H7 (cell line): ENCODE results near the gene ST6GALNAC6. TPM values are rescaled to one million over a fixed set of nuclear protein-coding genes. Genes with fewer than 3 reads are reported as not detected.
A peak's percentile ranks its signal among the peaks of the same experiment; 100 is the strongest.

Experiments
- DNase-seq: peaks from one replicate; pipeline ENCODE4 v3.0.0; 2012
- H3K27me3 ChIP-seq: 2 replicates; pipeline ENCODE4 v1.6.0; 2011; ENCODE audit warnings: mild to moderate bottlenecking, low read length; ENCODE audit not compliant: control insufficient read depth, insufficient read depth
- H3K36me3 ChIP-seq: replicated peaks from 2 replicates; pipeline ENCODE4 v1.5.1; 2011; ENCODE audit warnings: low read length; ENCODE audit not compliant: control insufficient read depth, insufficient read depth
- H3K4me3 ChIP-seq: 2 replicates; pipeline ENCODE4 v1.5.1; 2011; ENCODE audit warnings: low read depth, mild to moderate bottlenecking, control low read depth, low read length, moderate library complexity; ENCODE audit not compliant: insufficient read depth
- total RNA-seq: library from RNA; depleted of rRNA; stranded (reverse); fragments of >200 nt; shearing (Covaris generic); gene quantifications from 2 replicates; pipeline ENCODE4 v1.2.3, GENCODE V29; 2014

Gene ST6GALNAC6
- total RNA-seq, 1 experiment from 2014 or later: 30.6 TPM

- peak; percentile 96 for DNase-seq
- H3K36me3 ChIP-seq: peaks cover 16% of the 10 kb centered on the region
- peak within 1 kb of the TSS; percentile 92 for H3K4me3 ChIP-seq
- no peaks in the 10 kb centered on the region for H3K27me3 ChIP-seq
These were observed 38.2 kb upstream of the ST6GALNAC6 start, which contains the start of gene DPM2 for GRCh38 chr9:127937388-127938297. Gene DPM2 (minus strand): TSS chr9:127937854. CDS start chr9:127937820, 34 bp downstream.

DNA sequence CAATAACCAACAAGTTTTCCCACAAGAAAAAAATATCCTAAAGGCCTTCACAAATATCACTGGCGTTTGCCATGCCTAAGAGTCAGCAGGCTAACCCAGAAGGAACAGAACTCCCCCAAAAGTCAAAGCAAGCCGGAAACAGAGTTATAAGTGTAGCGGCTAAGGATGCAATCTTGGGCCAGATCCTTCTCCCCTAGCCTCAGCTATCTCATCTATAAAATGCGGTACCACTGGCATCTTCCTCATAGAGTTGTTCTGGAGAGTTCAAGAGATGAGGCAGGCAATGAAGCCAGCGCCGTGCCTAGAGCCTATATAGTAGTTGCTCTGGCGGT is 37.6 kb upstream of the ST6GALNAC6 start:
- DNase-seq: no peak

DNA sequence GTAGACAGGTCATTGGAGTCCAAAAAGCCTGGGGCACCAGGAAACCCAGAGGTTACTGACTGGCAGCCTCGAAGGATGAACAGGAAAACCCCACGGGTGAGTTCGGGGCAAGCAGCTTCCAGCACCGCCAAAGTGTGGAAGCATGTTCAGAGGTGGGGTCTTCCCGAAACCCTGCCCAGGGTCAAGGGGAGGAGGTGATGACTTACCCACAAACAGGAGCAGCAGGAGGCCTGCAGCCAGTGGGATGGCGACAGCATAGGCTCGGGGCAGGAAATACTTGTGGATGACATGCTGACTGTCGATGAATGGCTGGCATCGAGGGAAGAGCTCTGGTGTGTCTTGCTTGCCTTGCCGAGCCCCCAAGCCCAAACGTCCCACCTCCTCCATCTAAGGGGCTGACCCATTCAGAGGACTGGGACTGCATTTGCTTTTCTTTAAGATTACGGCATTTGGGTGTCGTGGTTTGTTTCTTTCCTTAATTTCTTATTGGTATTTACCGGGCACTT is 37.0 kb upstream of the ST6GALNAC6 start:
- no peak overlapping the region for H3K4me3 ChIP-seq
- H3K27me3 ChIP-seq: no peaks in the 10 kb centered on the region
- no peak for DNase-seq
- H3K36me3 ChIP-seq: peaks cover 9% of the 10 kb centered on the region

More for the DNA sequence above, 37.6 kb upstream of the ST6GALNAC6 start:
- H3K4me3 ChIP-seq: peak overlapping the region; percentile 92
- H3K27me3 ChIP-seq: no peaks in the 10 kb centered on the region
- peaks cover 10% of the 10 kb centered on the region for H3K36me3 ChIP-seq

- Histone ChIP-seq H3K36me3 (peaks cover 9% of the 10 kb centered on the region), H3K27me3 (no peaks in the 10 kb centered on the region; the same call in 1 of the 2 replicates), H3K4me3 (no peak overlapping the region)
- no peak for DNase-seq
These were observed 36.4 kb upstream of the ST6GALNAC6 start for GRCh38 chr9:127935765-127936221.

GRCh38 chr9:127934986-127935385 is 35.6 kb upstream of the ST6GALNAC6 start:
- Histone ChIP-seq H3K4me3 (no peak overlapping the region), H3K36me3 (peaks cover 9% of the 10 kb centered on the region), H3K27me3 (peaks cover 1% of the 10 kb centered on the region; the same call in 1 of the 2 replicates)
- DNase-seq: no peak

DNA sequence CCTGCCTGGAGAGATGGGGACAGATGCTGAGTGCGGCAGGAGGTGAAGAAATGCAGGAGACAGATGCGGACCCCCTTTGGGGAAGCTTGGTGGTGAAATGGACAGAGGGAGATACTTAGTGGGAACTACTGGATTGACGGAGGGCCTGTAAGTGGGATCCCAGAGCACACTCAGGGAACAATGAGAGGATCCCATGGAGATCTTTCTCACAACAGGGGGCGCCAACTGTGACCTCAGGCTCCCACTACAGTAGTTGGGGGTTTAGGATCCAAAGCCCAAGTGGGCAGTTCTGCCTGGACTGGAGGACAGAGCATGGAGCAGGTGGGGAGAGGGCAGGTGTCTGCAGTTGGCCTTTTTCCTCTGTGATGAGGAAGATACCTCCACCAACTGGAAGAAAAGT is 34.8 kb upstream of the ST6GALNAC6 start:
- DNase-seq: no peak
- H3K36me3 ChIP-seq: peaks cover 9% of the 10 kb centered on the region
- peaks cover 9% of the 10 kb centered on the region for H3K27me3 ChIP-seq
- H3K4me3 ChIP-seq: no peak overlapping the region

GRCh38 chr9:127931092-127931881 is 31.9 kb upstream of the ST6GALNAC6 start:
- H3K27me3 ChIP-seq: peaks cover 36% of the 10 kb centered on the region
- peaks cover 8% of the 10 kb centered on the region for H3K36me3 ChIP-seq
- DNase-seq: no peak
- H3K4me3 ChIP-seq: peak overlapping the region; percentile 55

- DNase-seq: peak; percentile 99
- Histone ChIP-seq H3K4me3 (peak within 1 kb of the TSS; percentile 55), H3K27me3 (peaks cover 41% of the 10 kb centered on the region), H3K36me3 (peaks cover 5% of the 10 kb centered on the region)
These were observed 31.1 kb upstream of the ST6GALNAC6 start, which contains the start of gene PIP5KL1 for GRCh38 chr9:127930231-127931091. Gene PIP5KL1 (minus strand): TSS chr9:127930777. CDS start chr9:127930752, 25 bp downstream.

DNA sequence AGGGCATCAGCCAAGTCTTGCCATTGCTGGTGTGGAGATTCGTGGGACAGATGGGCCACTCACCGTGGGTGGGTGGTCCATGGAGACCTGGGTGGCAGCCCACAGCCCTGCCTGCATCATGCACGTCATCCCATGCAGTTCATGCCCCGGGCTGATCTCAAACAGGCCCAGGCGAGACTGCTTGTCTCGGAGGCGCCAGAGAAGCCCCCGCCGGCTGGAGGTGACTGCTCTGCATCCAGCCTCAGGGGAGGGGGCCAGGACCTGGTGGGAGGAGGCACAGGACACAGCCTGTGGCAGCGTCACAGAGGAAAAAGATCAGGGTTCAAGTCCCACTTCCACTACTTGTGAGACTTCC is 30.2 kb upstream of the ST6GALNAC6 start:
- Histone ChIP-seq H3K36me3 (no peaks in the 10 kb centered on the region), H3K4me3 (no peak overlapping the region), H3K27me3 (peaks cover 41% of the 10 kb centered on the region)
- no peak for DNase-seq

GRCh38 chr9:127928676-127929624 is 29.5 kb upstream of the ST6GALNAC6 start:
- H3K4me3 ChIP-seq: no peak overlapping the region; the same call in 1 of the 2 replicates
- H3K27me3 ChIP-seq: peaks cover 41% of the 10 kb centered on the region

DNA sequence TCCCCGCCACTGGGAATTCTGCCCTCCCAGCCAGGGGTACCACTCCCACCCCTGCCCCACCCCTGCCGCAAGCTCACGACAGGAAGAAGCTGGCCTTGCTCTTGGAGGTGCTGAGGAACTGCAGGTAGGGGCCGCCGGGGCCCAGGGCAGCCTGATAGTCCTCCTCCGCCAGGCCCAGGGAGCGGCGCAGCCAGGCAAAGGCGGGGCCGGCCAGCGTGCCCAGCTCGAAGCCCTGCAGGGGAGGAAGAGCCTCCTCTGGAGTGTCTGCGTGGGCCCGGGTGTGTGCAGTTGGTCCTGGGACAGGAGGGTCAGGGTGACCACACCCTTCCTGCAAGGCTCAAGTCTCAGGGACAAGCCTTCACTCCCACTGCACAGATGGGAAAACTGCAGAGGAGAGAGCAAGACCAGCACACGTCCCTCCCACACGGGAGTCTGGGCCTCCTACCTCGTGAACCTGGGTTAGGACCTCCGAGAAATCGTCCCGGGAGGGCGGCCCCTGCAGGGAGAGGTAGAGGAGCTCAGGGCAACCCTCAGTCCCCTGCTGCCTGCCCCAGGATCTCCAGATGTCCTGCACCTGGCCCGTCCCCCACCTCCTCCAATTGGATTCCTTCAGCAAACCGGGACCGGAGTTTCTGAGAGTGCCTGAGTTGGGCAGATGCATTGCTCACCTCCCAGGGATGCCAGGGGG is 28.7 kb upstream of the ST6GALNAC6 start:
- peak; percentile 69 for DNase-seq
- Histone ChIP-seq H3K27me3 (peaks cover 41% of the 10 kb centered on the region), H3K36me3 (no peaks in the 10 kb centered on the region), H3K4me3 (peak overlapping the region; percentile 52)

More at GRCh38 chr9:127928676-127929624, 29.5 kb upstream of the ST6GALNAC6 start:
- no peak for DNase-seq
- no peaks in the 10 kb centered on the region for H3K36me3 ChIP-seq

DNA sequence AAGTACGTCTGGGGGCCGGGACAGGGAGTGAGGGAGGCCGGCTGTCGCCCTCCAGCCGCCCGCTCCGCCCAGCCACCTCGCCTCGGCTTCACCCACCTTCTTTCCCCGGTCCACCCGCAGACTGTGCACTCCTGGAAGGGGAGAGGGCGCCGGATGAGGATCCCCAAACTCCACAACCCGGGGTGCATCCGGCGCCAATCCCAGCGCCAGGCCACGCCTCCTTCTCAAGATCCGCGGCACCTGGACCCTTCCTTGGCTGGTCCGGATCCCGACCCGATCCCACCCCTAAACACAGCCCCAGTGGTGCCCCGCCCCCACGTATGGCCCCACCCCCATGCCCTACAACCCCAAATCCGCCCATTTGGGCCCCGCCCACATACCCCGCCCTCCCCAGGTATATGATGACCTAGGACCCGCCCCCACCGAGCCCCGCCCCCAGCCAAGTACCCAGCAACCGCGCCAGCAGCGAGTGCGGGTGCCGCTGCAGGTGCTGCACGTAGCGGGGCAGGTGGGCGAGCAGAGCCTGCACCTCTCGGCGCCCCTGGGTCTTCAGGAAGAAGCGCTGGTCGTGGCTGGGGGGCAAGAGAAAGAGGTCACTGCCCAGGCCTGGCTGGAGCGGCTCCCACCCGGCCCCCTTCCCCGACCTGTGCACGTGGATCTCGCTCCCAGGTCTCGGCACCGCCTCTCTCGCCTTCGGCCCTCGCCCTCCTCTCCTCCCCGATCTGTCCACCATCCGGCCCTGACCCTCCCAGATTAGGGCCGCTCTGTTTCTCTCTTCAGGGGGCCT is 28.0 kb upstream of the ST6GALNAC6 start:
- Histone ChIP-seq H3K4me3 (peak overlapping the region; percentile 70), H3K27me3 (peaks cover 41% of the 10 kb centered on the region), H3K36me3 (no peaks in the 10 kb centered on the region)
- peak; percentile 100 for DNase-seq
